GM18502 (cell line): ENCODE data around the gene SH3PXD2A.

Experiments used
- ATAC-seq: cut with Tn5 transposase; IDR thresholded peaks from one replicate; pipeline ENCODE4 v1.9.1; 2021; ENCODE audit warnings: mild to moderate bottlenecking; ENCODE audit not compliant: unreplicated experiment, poor library complexity

Gene SH3PXD2A

DNA sequence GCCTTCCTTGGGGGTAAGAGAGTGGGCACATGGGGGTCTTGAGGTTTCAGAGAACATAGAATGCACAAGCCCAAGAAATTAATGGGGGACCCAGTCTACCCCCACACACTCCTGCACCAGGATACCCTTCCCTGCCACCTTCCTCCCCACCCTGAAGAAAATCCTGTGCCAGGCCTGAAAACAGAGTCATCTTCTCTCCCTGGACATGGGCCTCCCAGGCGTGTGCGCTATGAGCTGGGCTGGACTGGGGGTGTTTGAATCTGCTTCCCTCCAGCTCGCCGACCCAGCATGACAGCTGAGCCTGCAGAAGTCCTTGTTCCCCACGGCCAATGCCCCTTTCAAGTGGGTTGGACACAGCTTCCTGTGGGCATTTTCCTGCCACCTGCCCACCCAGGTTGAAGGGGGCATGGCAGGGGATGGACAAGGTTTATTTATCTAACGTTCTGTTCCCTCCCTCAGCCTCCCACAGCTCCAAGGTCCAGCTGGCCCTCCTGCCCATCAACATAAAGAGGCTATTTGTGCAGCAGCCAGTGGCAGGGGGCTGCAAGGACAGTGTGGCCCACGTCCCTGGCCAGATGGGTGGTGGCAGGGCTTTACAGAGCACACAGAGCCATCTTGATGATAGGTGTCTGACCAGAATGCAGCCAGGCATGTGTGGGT lies 141.0 kb downstream of the SH3PXD2A start:
- no peak for ATAC-seq

DNA sequence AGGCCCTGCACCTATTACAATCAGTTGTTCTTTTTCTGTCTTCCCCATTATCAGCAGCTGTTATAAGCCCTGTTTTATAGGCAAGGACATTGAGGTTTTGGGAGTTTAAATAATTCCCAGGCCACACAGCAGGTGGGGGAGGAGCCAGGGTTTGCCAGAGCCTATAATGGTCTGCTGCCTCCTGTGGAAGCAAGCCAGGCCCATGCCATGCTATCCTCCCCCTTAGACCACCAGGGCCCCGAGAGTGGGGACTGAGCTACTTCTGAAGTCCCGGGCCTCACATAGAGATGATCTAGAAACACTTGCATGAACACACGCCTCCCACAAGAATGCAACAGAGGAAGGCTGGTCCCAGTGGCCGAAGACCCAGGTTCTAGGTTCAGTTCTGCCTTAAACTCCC lies 141.7 kb downstream of the SH3PXD2A start:
- no peak for ATAC-seq

DNA sequence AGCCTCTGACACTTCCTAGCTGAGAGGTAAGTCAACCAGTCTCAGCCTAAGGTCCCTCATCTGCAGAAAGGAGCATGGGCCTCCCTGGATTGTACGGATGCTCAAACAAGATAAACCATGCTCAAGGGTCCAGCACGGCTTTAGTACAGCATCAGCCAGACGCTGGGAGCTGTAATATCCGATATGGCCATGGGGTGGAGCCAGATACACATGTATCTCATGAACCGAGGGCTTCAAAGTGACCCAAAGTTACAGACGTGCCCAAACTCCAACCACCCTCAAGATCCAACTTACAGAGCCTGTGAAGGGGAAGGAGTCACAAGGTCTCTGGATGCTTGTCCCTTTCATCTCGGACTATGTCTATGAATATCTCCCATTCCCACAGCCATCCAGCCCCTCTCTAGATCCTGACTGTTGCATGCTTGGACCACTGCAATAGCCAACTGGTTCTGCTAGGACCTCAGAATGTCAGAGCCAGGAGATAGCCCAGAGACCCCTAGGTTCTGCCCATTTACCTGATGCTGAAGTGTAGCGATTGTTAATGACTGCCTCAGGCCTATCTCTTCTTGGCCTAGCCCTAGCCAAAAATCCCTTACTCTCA lies 142.4 kb downstream of the SH3PXD2A start:
- peak; percentile 69 for ATAC-seq

DNA sequence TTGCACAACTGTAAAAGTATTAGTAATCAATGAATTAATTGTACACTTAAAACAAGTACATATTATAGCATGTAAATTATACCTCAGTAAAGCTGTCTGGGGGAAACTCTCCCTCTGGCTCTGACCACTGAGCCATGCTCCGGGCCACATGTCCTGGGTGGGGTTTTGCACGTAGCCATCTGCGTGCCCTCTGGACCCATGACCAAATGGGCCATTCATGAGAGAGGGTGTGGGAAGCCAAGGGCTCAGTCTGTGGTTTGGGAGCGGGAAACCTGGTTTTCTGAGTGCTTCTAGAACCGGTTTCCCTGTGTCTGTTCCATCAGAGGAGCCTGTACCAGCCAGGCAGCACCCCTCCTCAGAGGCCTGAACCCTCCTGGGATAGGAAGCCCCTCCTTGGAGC lies 143.2 kb downstream of the SH3PXD2A start:
- ATAC-seq: no peak

DNA sequence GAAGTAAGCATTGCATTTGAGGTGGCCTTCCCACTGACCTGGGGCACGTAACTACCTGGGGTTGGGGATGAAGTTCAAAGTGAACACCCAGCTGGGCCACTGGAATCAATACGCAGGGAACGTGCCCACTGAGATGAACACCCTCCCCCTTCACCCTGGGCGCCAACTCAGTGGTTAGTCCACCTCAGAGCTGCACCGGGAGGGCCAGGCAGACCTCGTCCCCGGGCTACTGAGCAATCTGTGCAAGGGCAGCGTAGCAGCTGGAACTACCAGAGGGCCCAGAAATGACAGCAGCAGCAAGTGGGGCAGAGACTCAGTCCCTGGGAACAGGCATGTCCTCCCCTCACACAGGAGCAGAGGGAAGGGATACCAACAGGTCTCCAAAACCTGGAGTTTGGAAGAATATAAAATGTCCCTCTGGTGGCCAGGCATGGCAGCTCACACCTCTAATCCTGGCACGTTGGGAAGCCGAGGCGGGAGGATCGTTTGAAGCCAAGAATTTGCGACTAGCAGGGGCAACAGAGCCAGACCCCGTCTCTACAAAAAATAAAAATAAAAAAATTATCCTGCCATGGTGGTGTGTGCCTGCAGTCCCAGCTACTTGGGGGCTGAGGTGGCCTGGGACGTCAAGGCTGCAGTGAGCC lies 143.9 kb downstream of the SH3PXD2A start:
- ATAC-seq: no peak

DNA sequence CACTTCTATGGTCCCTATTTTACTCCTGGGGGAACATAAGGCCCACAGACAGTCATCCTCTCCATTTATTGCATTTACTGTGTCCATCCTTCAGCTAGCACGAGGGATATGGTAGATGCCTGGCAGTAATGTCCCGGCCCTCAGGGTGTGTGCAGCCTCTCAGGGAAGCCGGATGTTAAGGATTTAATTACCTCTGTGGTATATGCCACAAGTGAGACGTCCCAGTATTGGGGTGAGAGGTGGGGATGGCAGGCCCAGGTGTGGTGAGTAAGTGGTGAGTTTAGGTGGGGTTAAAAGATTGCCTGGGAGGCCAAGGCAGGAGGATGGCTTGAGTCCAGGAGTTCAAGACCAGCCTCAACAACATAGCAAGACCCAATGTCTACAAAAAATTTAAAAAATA lies 144.9 kb downstream of the SH3PXD2A start:
- ATAC-seq: no peak

DNA sequence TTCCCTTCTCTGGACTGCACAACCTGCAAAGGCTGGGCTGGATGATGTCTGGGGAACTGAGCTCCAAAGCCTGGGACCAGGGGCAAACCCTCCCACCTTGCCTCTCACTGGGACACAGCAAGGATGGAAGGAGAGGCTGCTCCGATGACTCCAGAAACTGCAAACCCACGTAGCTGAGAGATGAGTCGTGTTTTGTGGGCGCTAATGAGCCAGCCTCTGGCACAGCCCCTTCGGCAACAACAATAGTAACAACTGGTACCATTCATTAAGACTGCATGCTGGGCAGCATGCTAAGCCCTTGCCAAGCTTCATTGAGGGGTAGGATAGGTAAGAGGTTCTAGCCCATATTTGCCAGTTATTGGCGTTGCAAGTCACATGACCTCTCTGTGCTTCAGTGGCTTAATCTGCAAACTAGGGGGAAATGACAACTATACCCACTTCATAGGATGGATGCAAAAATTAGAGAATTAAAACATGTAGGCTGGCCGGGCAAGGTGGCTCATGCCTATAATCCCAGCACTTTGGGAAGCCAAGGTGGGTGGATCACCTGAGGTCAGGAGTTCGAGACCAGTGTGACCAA lies 145.9 kb downstream of the SH3PXD2A start:
- ATAC-seq: no peak

DNA sequence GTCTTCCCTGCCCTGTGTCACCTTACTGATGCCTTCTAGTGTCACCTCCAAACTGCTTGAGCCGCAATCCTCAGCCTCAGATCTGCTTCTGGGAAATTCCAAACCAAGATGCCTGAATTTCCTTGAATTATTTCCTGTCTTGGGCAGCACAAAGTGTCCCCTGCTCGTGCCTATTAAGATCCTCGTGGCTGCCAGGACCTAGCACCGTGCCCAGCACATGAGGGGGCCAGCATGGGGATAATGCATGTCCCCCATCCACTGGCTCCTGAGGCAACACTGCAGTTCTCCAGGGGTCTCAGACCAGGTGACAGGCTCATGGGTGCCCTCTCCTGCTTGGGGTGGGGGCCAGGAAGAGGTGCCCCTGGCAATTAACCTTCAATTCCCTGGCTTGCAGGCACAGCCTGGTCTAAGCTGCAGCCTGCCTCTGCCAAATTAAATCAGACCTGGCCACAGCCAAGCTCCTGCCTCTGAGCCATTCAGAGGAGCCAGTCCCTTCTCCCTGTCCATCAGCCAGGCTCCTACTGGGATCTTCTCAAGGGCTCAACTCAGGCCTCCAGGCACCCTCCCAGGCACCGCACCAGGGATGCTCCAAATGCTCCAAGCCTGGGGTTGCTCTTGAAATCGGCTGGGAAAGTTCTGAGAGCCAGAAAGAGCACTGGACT lies 146.6 kb downstream of the SH3PXD2A start:
- ATAC-seq: no peak

DNA sequence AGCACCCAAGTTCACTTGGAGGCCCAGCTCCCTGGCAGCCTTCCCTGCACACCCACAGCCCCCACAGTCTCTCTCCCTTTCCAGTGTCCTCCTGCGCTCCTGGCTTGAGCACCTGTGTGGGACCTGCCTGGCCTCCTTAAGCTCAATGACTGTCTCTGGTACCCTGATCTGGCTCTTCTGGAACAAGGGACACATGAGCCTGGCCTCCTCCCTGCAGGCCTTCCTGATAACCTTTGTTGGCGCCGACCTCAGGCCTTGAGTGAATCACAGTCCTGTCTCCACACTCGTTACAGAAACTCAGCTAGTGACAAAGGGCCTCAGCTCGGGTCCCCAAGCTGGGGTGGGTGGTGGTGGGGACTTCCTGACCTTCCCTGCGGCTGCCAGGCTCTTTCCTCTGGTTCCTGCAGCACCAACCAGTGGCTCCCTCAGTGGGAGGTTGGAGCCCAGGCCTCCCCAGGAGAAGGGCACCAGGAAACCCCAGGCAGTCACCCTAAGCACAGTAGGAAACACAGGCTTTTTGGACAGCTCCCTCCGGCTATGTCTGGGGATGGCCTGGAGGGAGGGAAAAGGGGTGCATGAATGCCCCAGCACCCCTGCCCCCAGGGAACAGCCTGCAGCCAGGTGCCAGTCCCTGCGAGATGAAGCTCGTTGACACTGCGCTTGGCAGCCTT lies 147.3 kb downstream of the SH3PXD2A start:
- ATAC-seq: no peak

DNA sequence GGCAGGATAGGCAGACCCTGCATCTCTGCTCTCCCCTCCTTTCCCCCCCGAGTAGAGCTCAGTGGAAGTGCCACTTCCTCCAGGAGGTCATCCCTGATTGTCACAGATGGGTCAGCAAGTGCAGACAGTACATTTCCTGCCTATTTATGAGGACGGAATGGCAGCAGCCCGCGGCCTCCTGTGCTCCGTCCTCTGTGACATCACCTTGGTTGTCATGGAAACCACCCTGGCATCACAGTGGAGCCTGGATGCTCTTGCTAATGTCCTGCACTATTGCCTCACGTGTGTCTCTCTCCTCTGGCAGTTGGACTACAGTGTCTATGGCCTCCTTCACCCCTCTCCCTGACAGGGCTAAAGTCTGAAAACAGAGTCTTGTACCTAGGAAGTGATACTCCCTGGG lies 148.6 kb downstream of the SH3PXD2A start:
- no peak for ATAC-seq

DNA sequence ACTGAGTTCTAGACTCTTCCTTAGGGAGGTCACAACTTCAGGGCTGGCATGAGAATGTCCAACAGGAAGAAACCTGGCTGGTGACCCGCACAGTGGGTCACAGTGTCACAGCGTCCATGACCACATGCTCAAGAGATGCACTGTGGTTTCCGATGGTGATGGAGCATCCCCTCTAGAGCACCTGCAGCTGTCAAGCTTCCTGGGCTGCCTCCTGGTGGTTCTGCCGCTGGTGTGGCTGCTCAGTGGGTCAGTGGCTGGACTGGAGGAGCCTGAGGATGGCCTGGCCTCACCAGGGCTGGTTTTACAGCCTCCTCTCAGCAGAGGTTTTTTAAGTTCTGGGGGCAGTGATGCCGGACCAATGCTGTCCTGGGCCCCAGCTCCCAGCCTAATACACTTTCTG lies 149.3 kb downstream of the SH3PXD2A start:
- no peak for ATAC-seq

DNA sequence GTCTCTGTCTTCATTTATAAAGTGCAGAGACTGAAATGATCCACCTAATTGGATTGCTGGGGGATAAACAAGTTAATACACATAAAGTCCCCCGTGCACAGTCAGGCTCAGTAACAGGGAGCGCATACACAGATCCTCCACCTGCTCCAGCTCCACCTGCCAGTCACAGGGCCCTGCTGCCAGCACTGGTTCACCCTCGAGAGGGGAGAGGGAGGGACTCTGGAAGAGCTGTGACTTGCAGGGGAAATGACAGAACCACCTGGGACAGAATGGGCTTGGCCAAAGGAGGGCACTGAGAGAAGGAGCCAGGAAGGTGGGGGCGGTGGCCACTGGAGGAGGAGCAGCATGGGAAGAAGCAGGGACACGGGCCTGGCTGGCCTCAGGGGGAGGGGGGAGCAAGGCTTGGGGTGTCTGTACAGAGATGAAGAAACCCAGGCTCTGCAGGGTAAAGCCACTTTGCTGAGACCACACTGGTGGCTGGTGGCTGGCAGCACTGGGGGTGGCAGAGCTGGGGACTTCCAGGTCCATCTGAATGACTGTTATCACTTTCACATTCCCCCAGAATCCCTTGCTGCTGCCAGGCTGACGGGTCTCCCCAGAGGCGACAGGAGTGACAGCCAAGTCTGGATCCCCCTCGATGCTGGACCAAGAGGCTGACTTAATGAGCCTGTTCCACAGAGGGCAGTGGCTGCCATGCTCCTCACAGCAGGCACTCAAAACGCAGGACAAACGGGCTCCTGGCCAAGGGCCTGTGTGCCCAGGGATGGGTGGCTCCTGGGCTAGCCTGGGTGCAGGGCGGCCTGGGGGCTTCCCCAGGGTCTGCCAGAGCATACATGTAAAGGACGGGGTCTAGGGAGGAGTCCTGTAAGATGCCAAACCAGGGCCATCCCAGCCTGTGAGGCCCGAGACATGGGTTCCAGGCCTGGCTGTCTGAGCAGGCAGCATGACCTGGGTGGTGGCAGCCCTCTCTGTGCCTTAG lies 151.1 kb downstream of the SH3PXD2A start:
- ATAC-seq: no peak

DNA sequence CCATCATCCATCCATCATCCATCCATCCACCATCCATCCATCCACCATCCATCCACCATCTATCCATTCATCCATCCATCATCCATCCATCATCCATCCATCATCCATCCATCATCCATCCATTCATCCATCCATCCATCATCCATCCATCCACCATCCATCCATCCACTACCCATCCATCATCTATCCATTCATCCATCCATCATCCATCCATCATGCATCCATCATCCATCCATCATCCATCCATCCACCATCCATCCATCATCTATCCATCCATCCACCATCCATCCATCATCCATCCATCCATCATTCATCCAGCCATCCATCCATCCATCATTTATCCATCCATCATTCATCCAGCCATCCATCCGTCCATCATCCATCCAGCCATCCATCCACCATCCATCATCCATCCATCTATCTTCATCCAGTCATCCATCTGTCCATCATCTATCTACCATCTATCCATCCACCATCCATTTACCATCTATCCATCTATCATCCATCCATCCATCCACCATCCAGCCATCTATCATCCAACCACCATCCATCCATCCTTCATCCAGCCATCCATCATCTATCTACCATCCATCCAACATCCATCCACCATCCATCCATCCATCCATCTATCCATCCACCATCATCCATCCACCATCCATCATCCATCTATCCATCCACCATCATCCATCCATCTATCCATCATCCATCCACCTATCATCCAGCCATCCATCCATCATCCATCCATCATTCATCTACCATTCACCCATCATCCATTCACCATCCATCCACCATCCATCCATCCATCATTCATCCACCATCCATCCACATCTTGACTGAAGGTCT lies 153.8 kb downstream of the SH3PXD2A start:
- ATAC-seq: no peak

DNA sequence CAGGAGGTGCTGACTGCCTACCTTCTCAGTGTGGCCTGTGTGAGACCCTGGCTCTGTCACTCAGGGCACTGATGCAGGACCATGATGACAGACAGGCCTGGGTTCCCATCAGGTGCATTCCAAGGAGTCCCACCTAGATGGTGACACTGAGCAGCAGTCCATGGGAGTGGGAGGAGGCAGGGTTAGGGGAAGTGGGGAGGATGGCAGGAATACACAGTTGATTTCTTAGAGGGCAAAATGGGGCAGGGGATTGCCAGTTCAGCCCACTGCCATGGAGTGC lies 155.0 kb downstream of the SH3PXD2A start:
- no peak for ATAC-seq

DNA sequence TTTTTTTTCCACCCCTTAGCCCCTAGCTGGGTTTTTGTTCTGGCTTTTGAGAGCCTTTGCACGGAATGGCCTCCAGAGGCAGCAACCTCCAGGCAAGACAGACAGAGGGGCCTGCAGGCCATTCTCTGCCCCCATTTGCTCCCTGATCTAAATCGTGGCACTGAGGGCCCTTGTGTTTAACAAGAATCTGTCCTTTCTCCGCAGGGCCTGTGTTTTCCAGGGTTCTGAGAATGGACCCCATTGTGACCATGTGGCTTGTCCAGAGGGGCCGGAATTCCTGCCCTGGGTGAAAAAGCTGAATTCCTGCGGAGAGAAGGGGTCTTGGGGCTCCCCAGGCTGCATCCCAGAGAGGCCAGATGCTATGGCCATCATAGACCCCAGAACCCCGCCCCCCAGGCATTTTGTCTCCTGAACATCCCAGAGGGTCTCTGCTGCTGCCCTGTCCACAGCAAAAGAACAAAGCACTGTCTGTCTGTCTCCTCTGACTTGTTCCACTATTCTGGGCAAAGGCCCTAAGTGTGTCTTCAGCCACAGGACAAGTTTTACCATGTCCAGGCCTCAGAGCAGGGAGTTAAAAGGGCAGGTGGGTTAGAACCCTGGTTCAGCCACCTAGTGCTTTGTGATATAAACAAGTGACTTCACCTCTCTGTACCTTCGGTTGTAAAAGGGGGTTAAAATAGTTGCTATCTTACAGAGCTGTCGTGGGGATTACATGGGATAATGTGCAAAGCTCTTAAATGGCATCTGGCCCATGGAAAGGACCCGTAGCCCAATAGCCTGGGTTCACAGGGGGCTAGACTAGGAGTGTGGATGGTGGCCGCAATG lies 155.6 kb downstream of the SH3PXD2A start:
- ATAC-seq: no peak

DNA sequence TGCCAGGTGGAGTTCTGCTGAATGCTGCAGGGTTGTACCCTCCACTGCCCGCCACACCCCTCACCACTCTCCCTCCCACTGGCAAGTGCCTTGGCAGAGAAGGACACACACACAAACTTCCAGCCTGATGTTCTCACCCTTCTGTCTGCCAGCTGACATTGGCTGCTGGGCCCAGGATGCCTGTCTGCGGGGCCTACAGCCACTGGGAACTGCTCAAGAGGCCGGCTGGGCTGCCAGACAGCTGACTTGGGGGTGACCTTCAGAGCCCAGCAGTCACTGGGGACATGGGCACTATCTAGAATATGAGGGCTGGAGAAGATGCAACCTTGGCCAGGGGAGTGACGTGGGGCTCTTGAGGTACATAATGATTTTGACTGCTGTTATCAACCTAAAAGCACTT lies 157.1 kb downstream of the SH3PXD2A start:
- ATAC-seq: no peak

DNA sequence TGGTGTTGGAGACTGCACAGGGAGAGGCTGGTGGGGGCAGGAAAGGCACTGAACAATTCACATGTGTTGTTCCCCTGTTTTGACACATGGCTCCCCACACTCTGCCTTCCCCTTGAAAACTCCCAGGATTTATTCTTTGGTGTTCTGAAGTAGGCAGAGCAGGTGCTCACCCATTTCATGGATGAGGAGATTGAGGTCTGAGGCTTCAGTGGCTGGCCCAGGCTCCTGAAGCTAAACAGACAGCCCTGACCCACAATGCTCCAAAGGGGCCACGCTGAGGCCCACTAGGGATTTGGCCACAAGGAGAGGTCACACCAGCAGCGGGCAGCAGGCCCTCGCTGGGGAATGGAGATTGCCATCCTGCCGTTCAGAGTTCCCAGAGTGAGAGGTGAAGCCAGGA lies 157.6 kb downstream of the SH3PXD2A start:
- ATAC-seq: no peak
